ENCODE results near the gene OSBPL3.

Gene OSBPL3

GRCh38 chr7:24932815-24933214, 47.2 kb downstream of the OSBPL3 start:
- Histone ChIP-seq H3K4me3 (ENCODE audit: low read length) (no peak overlapping the region), H3K4me2 (ENCODE audit: low read depth, low read length) (no peak overlapping the region)
- TF ChIP-seq EZH2phosphoT487 (IDR thresholded peaks at IDR 0.05; ENCODE audit: low read length), result no peak
- TF ChIP-seq CTCF (IDR thresholded peaks at IDR 0.05; ENCODE audit: low read length), result no peak
- no peak for TF ChIP-seq EZH2 (optimal IDR thresholded peaks at IDR 0.05; ENCODE audit: low read depth, low read length)

GRCh38 chr7:24932389-24932788, 47.6 kb downstream of the OSBPL3 start:
- Histone ChIP-seq H3K36me3 (replicated peaks; ENCODE audit: insufficient read depth, low read length) (no peaks in the 10 kb centered on the region), H3K4me1 (ENCODE audit: low read length) (peaks cover 20% of the 10 kb centered on the region), H3K9me2 (replicated peaks; ENCODE audit: insufficient read depth, low read length) (no peaks in the 10 kb centered on the region), H4K20me1 (ENCODE audit: insufficient read depth, low read length) (no peaks in the 10 kb centered on the region), H3F3A (ENCODE audit: insufficient read depth, low read length) (peaks cover 9% of the 10 kb centered on the region; the same call in 1 of the 2 replicates), H3K9ac (ENCODE audit: low read length) (no peak overlapping the region), H3K79me2 (ENCODE audit: low read length) (peaks cover 83% of the 10 kb centered on the region), H3K4me2 (ENCODE audit: low read depth, low read length) (no peak overlapping the region), H3K27ac (ENCODE audit: low read length) (no peak overlapping the region), H2AFZ (ENCODE audit: low read length) (no peak overlapping the region), H3K9me3 (replicated peaks; ENCODE audit: insufficient read depth, low read length) (no peaks in the 10 kb centered on the region), H3K4me3 (ENCODE audit: low read length) (no peak overlapping the region), H3K27me3 (replicated peaks; ENCODE audit: insufficient read depth, low read length) (no peaks in the 10 kb centered on the region)
- no peak for DNase-seq
- no peak for TF ChIP-seq EZH2phosphoT487 (IDR thresholded peaks at IDR 0.05; ENCODE audit: low read length)

More at GRCh38 chr7:24932815-24933214, 47.2 kb downstream of the OSBPL3 start:
- DNase-seq, result no peak
- H3K27ac ChIP-seq (ENCODE audit: low read length), result no peak overlapping the region
- H4K20me1 ChIP-seq (ENCODE audit: insufficient read depth, low read length), result no peaks in the 10 kb centered on the region
- peaks cover 20% of the 10 kb centered on the region for H3K4me1 ChIP-seq (ENCODE audit: low read length)
- H3K79me2 ChIP-seq (ENCODE audit: low read length), result peaks cover 82% of the 10 kb centered on the region
- H2AFZ ChIP-seq (ENCODE audit: low read length), result no peak overlapping the region
- no peaks in the 10 kb centered on the region for H3K9me2 ChIP-seq (replicated peaks; ENCODE audit: insufficient read depth, low read length)
- H3F3A ChIP-seq (ENCODE audit: insufficient read depth, low read length), result peaks cover 9% of the 10 kb centered on the region; the same call in 1 of the 2 replicates
- H3K27me3 ChIP-seq (replicated peaks; ENCODE audit: insufficient read depth, low read length), result no peaks in the 10 kb centered on the region
- no peaks in the 10 kb centered on the region for H3K9me3 ChIP-seq (replicated peaks; ENCODE audit: insufficient read depth, low read length)
- no peaks in the 10 kb centered on the region for H3K36me3 ChIP-seq (replicated peaks; ENCODE audit: insufficient read depth, low read length)
- H3K9ac ChIP-seq (ENCODE audit: low read length), result no peak overlapping the region

- H3K36me3 ChIP-seq (replicated peaks; ENCODE audit: insufficient read depth, low read length), result no peaks in the 10 kb centered on the region
- H4K20me1 ChIP-seq (ENCODE audit: insufficient read depth, low read length), result no peaks in the 10 kb centered on the region
- H3K27me3 ChIP-seq (replicated peaks; ENCODE audit: insufficient read depth, low read length), result no peaks in the 10 kb centered on the region
- peaks cover 9% of the 10 kb centered on the region; the same call in 1 of the 2 replicates for H3F3A ChIP-seq (ENCODE audit: insufficient read depth, low read length)
- H3K4me3 ChIP-seq (ENCODE audit: low read length), result no peak overlapping the region
- H2AFZ ChIP-seq (ENCODE audit: low read length), result no peak overlapping the region
- H3K9me2 ChIP-seq (replicated peaks; ENCODE audit: insufficient read depth, low read length), result no peaks in the 10 kb centered on the region
- peaks cover 89% of the 10 kb centered on the region for H3K79me2 ChIP-seq (ENCODE audit: low read length)
- H3K9ac ChIP-seq (ENCODE audit: low read length), result no peak overlapping the region
- DNase-seq, result no peak
- H3K4me2 ChIP-seq (ENCODE audit: low read depth, low read length), result no peak overlapping the region
- no peak for TF ChIP-seq EZH2 (optimal IDR thresholded peaks at IDR 0.05; ENCODE audit: low read depth, low read length)
- TF ChIP-seq CTCF (IDR thresholded peaks at IDR 0.05; ENCODE audit: low read length), result no peak
- no peak for TF ChIP-seq EZH2phosphoT487 (IDR thresholded peaks at IDR 0.05; ENCODE audit: low read length)
- peaks cover 20% of the 10 kb centered on the region for H3K4me1 ChIP-seq (ENCODE audit: low read length)
- no peak overlapping the region for H3K27ac ChIP-seq (ENCODE audit: low read length)
- no peaks in the 10 kb centered on the region for H3K9me3 ChIP-seq (replicated peaks; ENCODE audit: insufficient read depth, low read length)
Observed at GRCh38 chr7:24931844-24932243, 48.1 kb downstream of the OSBPL3 start.

GRCh38 chr7:24930856-24931255, 49.1 kb downstream of the OSBPL3 start:
- Histone ChIP-seq H3F3A (ENCODE audit: insufficient read depth, low read length) (no peaks in the 10 kb centered on the region), H3K4me2 (ENCODE audit: low read depth, low read length) (no peak overlapping the region), H3K9me2 (replicated peaks; ENCODE audit: insufficient read depth, low read length) (no peaks in the 10 kb centered on the region), H3K79me2 (ENCODE audit: low read length) (peaks cover 89% of the 10 kb centered on the region), H3K9ac (ENCODE audit: low read length) (no peak overlapping the region), H3K27me3 (replicated peaks; ENCODE audit: insufficient read depth, low read length) (no peaks in the 10 kb centered on the region), H2AFZ (ENCODE audit: low read length) (no peak overlapping the region), H3K27ac (ENCODE audit: low read length) (no peak overlapping the region), H4K20me1 (ENCODE audit: insufficient read depth, low read length) (no peaks in the 10 kb centered on the region), H3K9me3 (replicated peaks; ENCODE audit: insufficient read depth, low read length) (no peaks in the 10 kb centered on the region), H3K36me3 (replicated peaks; ENCODE audit: insufficient read depth, low read length) (no peaks in the 10 kb centered on the region), H3K4me3 (ENCODE audit: low read length) (no peak overlapping the region), H3K4me1 (ENCODE audit: low read length) (peaks cover 11% of the 10 kb centered on the region; the same call in 1 of the 2 replicates)
- no peak for TF ChIP-seq CTCF (IDR thresholded peaks at IDR 0.05; ENCODE audit: low read length)
- no peak for TF ChIP-seq EZH2 (optimal IDR thresholded peaks at IDR 0.05; ENCODE audit: low read depth, low read length)
- TF ChIP-seq EZH2phosphoT487 (IDR thresholded peaks at IDR 0.05; ENCODE audit: low read length), result no peak
- no peak for DNase-seq

Measured in MM.1S (cell line).